Adrenal gland (tissue), 5 donors: Measurements from ENCODE around the gene ZNHIT2.

Experiments used
- CTCF ChIP-seq, 6 experiments: fragments of 450-650 bp in 4 of 6; fragments of 200-600 bp in 2 of 6; sonication (generic) in 1 of 6; IDR thresholded peaks; 1 replicate in 5 of 6; 2 replicates in 1 of 6; pipeline versions ENCODE4 v1.5.1 to v1.8.0; 2016 to 2021; ENCODE audit warnings: antibody characterized with exemption in 6 of 6, mild to moderate bottlenecking in 2 of 6, moderate library complexity in 1 of 6
- POLR2A ChIP-seq, 2 donors: fragments of 450-650 bp; IDR thresholded peaks; one replicate each; pipeline ENCODE4 v1.6.1; 2017; ENCODE audit warnings: antibody characterized with exemption in 2 of 2, mild to moderate bottlenecking in 2 of 2, moderate library complexity in 1 of 2
- donor health status: DM: no; HTN: no; CAD: no.

- TF ChIP-seq CTCF (IDR thresholded peaks at IDR 0.05), result no peak
- no peak for TF ChIP-seq POLR2A (IDR thresholded peaks at IDR 0.05)
Observed at GRCh38 chr11:65120831-65121230, 3.3 kb upstream of the ZNHIT2 start.
